H1 (cell line): Measurements from ENCODE around the gene ACACB. TPM values are rescaled to one million over a fixed set of nuclear protein-coding genes. Genes with fewer than 3 reads are reported as not detected.

ENCODE experiments used
- CTCF ChIA-PET: fragments of 300-600 bp; sonication (Branson Sonifier 250); formaldehyde crosslinking; loops from one replicate; lab custom pipeline; 2021; ENCODE audit not compliant: partially characterized antibody; lab: Charles Lee
- POLR2A ChIA-PET: fragments of 300-600 bp; sonication (Branson Sonifier 250); formaldehyde crosslinking; loops from one replicate; lab custom pipeline; 2021; ENCODE audit warnings: inconsistent platforms; ENCODE audit not compliant: partially characterized antibody; lab: Charles Lee
- DNase-seq, 2 experiments: peaks; one replicate each; pipeline versions ENCODE4 v3.0.0 to v3.0.0-alpha.2; 2010 to 2022; ENCODE audit warnings: low spot score in 2 of 2, low read depth in 1 of 2, mixed read lengths in 1 of 2
- FAIRE-seq: peaks from 2 replicates; lab custom pipeline; 2011; peaks lifted over from hg19 to GRCh38; lab: Jason Lieb, UNC
- H2AFZ ChIP-seq: 2 replicates; pipeline ENCODE4 v1.8.1; 2012; ENCODE audit warnings: low read length, inconsistent platforms
- H2AK5ac ChIP-seq: 2 replicates; pipeline ENCODE4 v1.6.1; 2013; ENCODE audit warnings: low read depth, low read length
- H2BK120ac ChIP-seq: replicated peaks from 2 replicates; pipeline ENCODE3; 2013; ENCODE audit warnings: low read depth, low read length, inconsistent platforms
- H2BK12ac ChIP-seq: 2 replicates; pipeline ENCODE4 v1.6.1; 2013; ENCODE audit warnings: low read depth, low read length
- H2BK15ac ChIP-seq: 2 replicates; pipeline ENCODE4 v1.6.1; 2013; ENCODE audit warnings: low read length
- H2BK20ac ChIP-seq: 2 replicates; pipeline ENCODE4 v1.6.1; 2013; ENCODE audit warnings: low read length
- H2BK5ac ChIP-seq: 2 replicates; pipeline ENCODE4 v1.6.1; 2013; ENCODE audit warnings: low read depth, low read length
- H3K14ac ChIP-seq: 2 replicates; pipeline ENCODE4 v1.6.1; 2013; ENCODE audit warnings: inconsistent platforms; ENCODE audit not compliant: insufficient read length
- H3K18ac ChIP-seq: 2 replicates; pipeline ENCODE4 v1.6.1; 2013; ENCODE audit warnings: low read length; ENCODE audit errors: extremely low read depth
- H3K23ac ChIP-seq: 2 replicates; pipeline ENCODE4 v1.6.1; 2013; ENCODE audit warnings: inconsistent platforms; ENCODE audit not compliant: insufficient read length
- H3K23me2 ChIP-seq: 2 replicates; pipeline ENCODE4 v1.6.1; 2013; ENCODE audit warnings: low read depth, low read length
- H3K27ac ChIP-seq: 2 replicates; pipeline ENCODE4 v1.6.1; 2011; ENCODE audit warnings: low read depth, low read length, inconsistent platforms
- H3K27me3 ChIP-seq, 4 experiments: replicated peaks in 1 of 4; 1 replicate in 1 of 4; 2 replicates in 3 of 4; pipeline versions ENCODE4 v1.6.1 to v1.8.1; 2011 to 2013; ENCODE audit warnings: low read length in 3 of 4, mild to moderate bottlenecking in 3 of 4, inconsistent platforms in 2 of 4, mixed read lengths in 2 of 4, moderate library complexity in 1 of 4; ENCODE audit not compliant: control insufficient read depth in 3 of 4, insufficient read depth in 3 of 4; ENCODE audit errors: extremely low read depth in 1 of 4
- H3K36me3 ChIP-seq, 4 experiments: 2 replicates each; pipeline versions ENCODE4 v1.6.1 to v1.8.1; 2011 to 2013; ENCODE audit warnings: mild to moderate bottlenecking in 4 of 4, low read length in 3 of 4, moderate library complexity in 2 of 4, control low read depth in 1 of 4, inconsistent platforms in 1 of 4; ENCODE audit not compliant: insufficient read depth in 4 of 4, control insufficient read depth in 2 of 4
- H3K4ac ChIP-seq: replicated peaks from 2 replicates; pipeline ENCODE3; 2013; ENCODE audit warnings: low read length, low read depth, mixed read lengths, inconsistent platforms; ENCODE audit not compliant: insufficient read length
- H3K4me1 ChIP-seq, 4 experiments: replicated peaks in 1 of 4; 1 replicate in 1 of 4; 2 replicates in 3 of 4; pipeline versions ENCODE4 v1.6.1 to v1.8.1; 2011 to 2013; ENCODE audit warnings: low read length in 3 of 4, inconsistent platforms in 2 of 4, mixed read lengths in 1 of 4; ENCODE audit not compliant: insufficient read depth in 4 of 4, control insufficient read depth in 3 of 4
- H3K4me2 ChIP-seq, 2 experiments: 2 replicates each; pipeline versions ENCODE4 v1.6.1 to v1.8.1; 2011 to 2013; ENCODE audit warnings: low read depth in 2 of 2, low read length in 2 of 2, control low read depth in 1 of 2, inconsistent platforms in 1 of 2, mild to moderate bottlenecking in 1 of 2; ENCODE audit not compliant: insufficient read depth in 1 of 2
- H3K4me3 ChIP-seq, 4 experiments: fragments of 200-600, 300-600 bp in 1 of 4; sonication (generic), shearing (Covaris generic), sonication (Bioruptor Twin) in 1 of 4; 2 replicates each; pipeline versions ENCODE4 v1.5.1 to v1.8.1; 2011 to 2016; ENCODE audit warnings: low read length in 4 of 4, low read depth in 3 of 4, control low read depth in 2 of 4, inconsistent platforms in 2 of 4, mild to moderate bottlenecking in 2 of 4, mixed read lengths in 1 of 4, moderate library complexity in 1 of 4; ENCODE audit not compliant: insufficient read depth in 2 of 4; ENCODE audit errors: extremely low read depth in 1 of 4
- H3K56ac ChIP-seq: replicated peaks from 2 replicates; pipeline ENCODE3; 2013; ENCODE audit warnings: low read depth, mild to moderate bottlenecking, mixed read lengths, low read length, inconsistent platforms; ENCODE audit not compliant: insufficient read length
- H3K79me1 ChIP-seq: 2 replicates; pipeline ENCODE4 v1.6.1; 2013; ENCODE audit warnings: low read depth, low read length, control low read depth
- H3K79me2 ChIP-seq, 2 experiments: 2 replicates each; pipeline versions ENCODE4 v1.6.1 to v1.8.1; 2012 to 2013; ENCODE audit warnings: low read length in 2 of 2, mild to moderate bottlenecking in 2 of 2, inconsistent platforms in 1 of 2; ENCODE audit not compliant: insufficient read depth in 2 of 2, control insufficient read depth in 1 of 2
- H3K9ac ChIP-seq, 4 experiments: replicated peaks in 1 of 4; 1 replicate in 1 of 4; 2 replicates in 3 of 4; pipeline versions ENCODE4 v1.6.1 to v1.8.1; 2011 to 2013; ENCODE audit warnings: low read depth in 3 of 4, low read length in 3 of 4, control low read depth in 2 of 4, mild to moderate bottlenecking in 2 of 4, moderate library complexity in 2 of 4, inconsistent platforms in 1 of 4; ENCODE audit errors: extremely low read depth in 1 of 4
- H3K9me3 ChIP-seq, 2 experiments: 2 replicates each; pipeline versions ENCODE4 v1.6.1 to v1.8.1; 2012 to 2013; ENCODE audit warnings: mild to moderate bottlenecking in 2 of 2, moderate library complexity in 2 of 2, control low read depth in 1 of 2, inconsistent platforms in 1 of 2, low read depth in 1 of 2, low read length in 1 of 2, mixed read lengths in 1 of 2; ENCODE audit not compliant: insufficient read depth in 2 of 2
- H4K20me1 ChIP-seq, 2 experiments: replicated peaks in 1 of 2; 2 replicates each; pipeline versions ENCODE3 to v1.8.1; 2011 to 2013; ENCODE audit warnings: inconsistent platforms in 2 of 2, low read length in 2 of 2, mild to moderate bottlenecking in 1 of 2; ENCODE audit not compliant: insufficient read depth in 2 of 2, control insufficient read depth in 1 of 2
- H4K5ac ChIP-seq: 2 replicates; pipeline ENCODE4 v1.6.1; 2013; ENCODE audit warnings: low read length, low read depth, mixed read lengths, inconsistent platforms; ENCODE audit not compliant: insufficient read length
- H4K8ac ChIP-seq: 2 replicates; pipeline ENCODE4 v1.8.0; 2013; ENCODE audit warnings: mild to moderate bottlenecking, moderate library complexity, low read length, inconsistent platforms; ENCODE audit not compliant: insufficient read depth; ENCODE audit errors: extremely low read depth
- H4K91ac ChIP-seq: replicated peaks from 2 replicates; pipeline ENCODE3; 2013; ENCODE audit warnings: low read length, mixed read lengths, inconsistent platforms; ENCODE audit not compliant: insufficient read length
- ATF2 ChIP-seq: IDR thresholded peaks from 2 replicates; pipeline ENCODE4 v1.6.1; 2012; ENCODE audit warnings: low read length, inconsistent platforms
- BACH1 ChIP-seq: IDR thresholded peaks from 2 replicates; pipeline ENCODE4 v1.6.1; 2012; ENCODE audit warnings: low read length, improper control_type of control experiment
- BRCA1 ChIP-seq: IDR thresholded peaks from 2 replicates; pipeline ENCODE4 v1.6.1; 2012; ENCODE audit warnings: low read depth, low read length, improper control_type of control experiment
- CHD2 ChIP-seq: IDR thresholded peaks from 2 replicates; pipeline ENCODE4 v1.6.1; 2012; ENCODE audit warnings: low read length, improper control_type of control experiment
- CTBP2 ChIP-seq: IDR thresholded peaks from 2 replicates; pipeline ENCODE4 v1.7.0; 2011; ENCODE audit warnings: borderline replicate concordance, mild to moderate bottlenecking, moderate library complexity, mixed read lengths, low read length; ENCODE audit not compliant: insufficient read depth, insufficient read length
- TEAD4 ChIP-seq: IDR thresholded peaks from 2 replicates; pipeline ENCODE4 v1.6.1; 2012; ENCODE audit warnings: low read depth, low read length, inconsistent platforms, mixed read lengths
- WGBS, 2 experiments: shearing (Covaris generic) in 1 of 2; methylation state at CpG; one replicate each; pipeline versions ENCODE4 v1.1.6 to v1.1.7; 2013 to 2015; ENCODE audit warnings: low lambda C conversion rate in 2 of 2, mixed read lengths in 2 of 2, inconsistent platforms in 1 of 2, low coverage in 1 of 2, missing lambda C conversion rate in 1 of 2; ENCODE audit not compliant: insufficient replicate concordance in 2 of 2, insufficient coverage in 1 of 2, insufficient read length in 1 of 2; ENCODE audit errors: extremely low coverage in 1 of 2, missing lambda C conversion rate in 1 of 2; 5-methylcytosine and 5-hydroxymethylcytosine counted together
- polyA plus RNA-seq, 7 experiments: library from polyadenylated mRNA; depleted of rRNA in 3 of 7; stranded (reverse) in 5 of 7; unstranded in 2 of 7; fragments of >200 nt in 5 of 7; fragments of 200-250 nt in 2 of 7; gene quantifications; 1 replicate in 5 of 7; 2 replicates in 1 of 7; 4 replicates in 1 of 7; pipeline versions ENCODE4 v1.2.1 to v1.2.3, GENCODE V29; 2011 to 2013; ENCODE audit warnings: missing spikeins in 2 of 7, mixed read lengths in 2 of 7
- total RNA-seq: library from RNA; stranded (reverse); fragmentation: NEBNext Ultra II Directional; extraction: Animal tissue kit (Norgen Biotek cat#: 25700); gene quantifications from 2 replicates; pipeline ENCODE4 v1.2.1, GENCODE V29; 2021

The ACACB gene
- total and polyA plus RNA-seq, 2 of the 8 experiments (the other 6 are each of a cell fraction or from before 2014, with no cell fraction given), result 5.8 to 15.3 TPM

- no peak overlapping the region for H2BK120ac ChIP-seq
- H3K4me3 ChIP-seq, result no peak overlapping the region
- no peak overlapping the region for H3K4ac ChIP-seq
- no peak overlapping the region for H2BK20ac ChIP-seq
- H4K20me1 ChIP-seq, result no peaks in the 10 kb centered on the region
- H4K5ac ChIP-seq, result no peak overlapping the region
- no peak overlapping the region for H3K23ac ChIP-seq
- H3K4me2 ChIP-seq, result no peak overlapping the region
- no peak overlapping the region for H2BK5ac ChIP-seq
- H4K8ac ChIP-seq, result peak overlapping the region; percentile 28; the same call in 1 of the 2 replicates
- FAIRE-seq (no peak), DNase-seq (no peak)
- H3K18ac ChIP-seq, result no peak overlapping the region
- H4K91ac ChIP-seq, result no peak overlapping the region
- ChIA-PET POLR2A (interaction anchor here (0.8 to 1.3 kb wide), 2 partner anchors 9 to 17 kb away, joined by 3 to 6 read pairs; no protein-coding TSS in a partner anchor), CTCF (interaction anchor here (0.6 to 1.5 kb wide), 3 partner anchors 14 to 24 kb away, joined by 3 read pairs; no protein-coding TSS in a partner anchor)
- no peak overlapping the region for H3K9ac ChIP-seq
- H2BK12ac ChIP-seq, result no peak overlapping the region
- H3K9me3 ChIP-seq, result no peaks in the 10 kb centered on the region
- H3K23me2 ChIP-seq, result no peaks in the 10 kb centered on the region
- no peak overlapping the region for H3K56ac ChIP-seq
- no peak overlapping the region for H3K14ac ChIP-seq
- H3K79me2 ChIP-seq, result no peaks in the 10 kb centered on the region
- H3K4me1 ChIP-seq, result peaks cover 2 to 11% (median 5%) of the 10 kb centered on the region in 4 experiments; a peak in 4 of 7 replicates
- no peaks in the 10 kb centered on the region; a peak in 1 of 7 replicates for H3K27me3 ChIP-seq
- H2AK5ac ChIP-seq, result no peak overlapping the region
- WGBS, 2 experiments, result 89% methylated on average over 12 of the region's 12 CpGs; no CpG with 5 or more reads in 1 of the 2 experiments
- H3K27ac ChIP-seq, result no peak overlapping the region
- no peaks in the 10 kb centered on the region for H3K79me1 ChIP-seq
- no peaks in the 10 kb centered on the region for H3K36me3 ChIP-seq
- no peak overlapping the region for H2AFZ ChIP-seq
- no peak overlapping the region for H2BK15ac ChIP-seq
- TF ChIP-seq CHD2 (no peak), CTBP2 (no peak), ATF2 (no peak), TEAD4 (no peak), BACH1 (no peak), BRCA1 (no peak)
Measured at GRCh38 chr12:109116611-109116949, 193 bp downstream of the ACACB start.
